GM18868 (cell line): ENCODE data around the gene MYO1G.
A peak's percentile ranks its signal among the peaks of the same experiment; 100 is the strongest.
"Not testable (repeated sequence)": the region's sequence is repeated elsewhere in the genome, so short reads cannot be mapped to it uniquely, and the experiment has no call there.

Experiments used
- ATAC-seq: cut with Tn5 transposase; IDR thresholded peaks from one replicate; pipeline ENCODE4 v1.9.1; 2021; ENCODE audit warnings: mild to moderate bottlenecking, moderate library complexity; ENCODE audit not compliant: unreplicated experiment

MYO1G gene

DNA sequence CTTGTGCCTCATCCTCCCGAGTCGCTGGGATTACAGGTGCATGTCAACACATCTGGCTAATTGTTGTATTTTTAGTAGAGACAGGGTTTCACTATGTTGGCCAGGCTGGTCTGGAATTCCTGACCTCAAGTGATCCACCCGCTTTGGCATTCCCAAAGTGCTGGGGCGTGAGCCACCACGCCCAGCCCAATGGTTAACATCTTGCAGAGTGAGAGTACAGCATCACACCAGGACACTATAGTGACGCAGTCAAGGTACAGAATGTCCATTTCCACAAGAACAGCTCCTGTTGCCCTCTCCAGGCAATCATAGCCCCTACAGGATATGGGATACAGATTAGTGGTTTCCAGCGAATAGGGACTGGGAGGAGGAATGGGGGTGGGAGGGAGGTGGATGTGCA is 34.0 kb downstream of the MYO1G start:
- ATAC-seq: no peak

DNA sequence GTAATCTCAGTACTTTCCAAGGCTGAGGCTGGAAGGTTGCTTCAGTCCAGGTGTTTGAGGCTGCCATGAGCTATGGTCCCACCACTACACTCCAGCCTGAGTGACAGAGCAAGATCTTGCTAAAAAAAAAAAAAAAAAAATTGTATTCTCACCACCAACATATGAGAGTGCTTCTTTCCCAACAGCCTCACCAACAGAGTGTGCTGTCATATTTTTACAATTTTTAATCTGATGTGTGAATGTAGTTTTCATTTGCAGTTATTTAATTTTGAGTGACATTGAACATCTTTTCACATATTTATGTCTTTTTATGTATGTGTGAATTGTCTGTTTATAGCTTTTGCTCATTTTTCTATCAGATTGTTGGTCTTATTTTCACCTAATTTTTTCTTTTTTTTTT is 35.2 kb downstream of the MYO1G start:
- no peak for ATAC-seq

DNA sequence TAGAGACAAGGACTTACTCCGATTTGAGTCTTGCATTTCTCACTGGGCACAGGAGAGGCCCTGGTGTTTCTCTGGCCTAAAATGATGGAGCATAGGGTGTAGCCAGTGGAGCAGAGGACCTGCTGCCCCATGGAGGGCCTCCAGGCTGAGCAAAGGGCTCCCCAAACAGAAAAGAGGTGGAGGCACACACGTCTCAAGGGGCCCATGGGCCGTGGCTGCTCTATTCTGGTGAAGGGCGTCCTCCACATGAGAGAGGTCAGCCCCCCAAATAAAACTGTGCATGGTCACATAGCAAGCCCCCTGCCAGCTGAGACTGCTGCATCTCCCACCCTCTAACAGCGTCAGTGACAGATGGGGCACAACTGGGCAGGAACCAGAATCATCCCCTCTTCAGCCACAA is 41.4 kb downstream of the MYO1G start:
- ATAC-seq: no peak

DNA sequence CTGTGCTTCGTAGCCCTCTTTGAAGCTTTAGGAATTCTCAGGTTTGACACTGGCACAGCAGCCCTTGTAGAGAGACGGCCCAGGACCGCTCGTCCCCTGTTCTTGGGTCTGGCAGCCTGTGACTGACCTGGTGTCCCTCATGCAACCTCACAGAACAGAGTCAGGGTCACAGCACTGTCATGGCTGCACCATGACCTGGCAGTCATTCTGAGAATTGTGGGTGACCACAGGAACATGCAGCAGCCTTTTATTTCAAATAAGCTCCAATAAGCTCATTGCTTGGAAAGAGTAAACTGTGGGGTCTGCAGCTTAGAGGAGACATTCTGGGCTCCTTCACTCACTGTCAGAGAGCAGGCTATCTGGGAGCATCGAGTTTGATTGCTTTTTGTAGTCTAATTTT is 42.5 kb downstream of the MYO1G start:
- ATAC-seq: no peak

DNA sequence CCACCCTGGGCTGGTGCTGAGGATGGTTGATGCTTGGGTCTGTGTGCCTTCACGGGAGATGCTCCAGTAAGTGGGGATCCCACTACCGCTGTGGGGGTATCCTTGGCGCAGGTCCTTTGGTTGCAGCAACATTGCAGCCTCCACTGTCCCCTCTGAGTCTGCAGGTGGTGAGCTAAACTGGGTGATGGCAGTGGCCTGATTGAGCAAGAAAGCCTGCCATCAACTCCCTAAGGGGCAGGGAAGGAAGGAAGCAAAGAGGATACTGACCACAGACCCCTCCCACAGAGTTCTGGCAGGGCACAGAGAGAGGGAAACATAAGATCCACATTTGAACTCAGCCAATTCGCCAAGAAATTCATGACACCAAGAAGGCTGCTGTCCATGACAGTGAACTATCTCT is 43.2 kb downstream of the MYO1G start:
- no peak for ATAC-seq

DNA sequence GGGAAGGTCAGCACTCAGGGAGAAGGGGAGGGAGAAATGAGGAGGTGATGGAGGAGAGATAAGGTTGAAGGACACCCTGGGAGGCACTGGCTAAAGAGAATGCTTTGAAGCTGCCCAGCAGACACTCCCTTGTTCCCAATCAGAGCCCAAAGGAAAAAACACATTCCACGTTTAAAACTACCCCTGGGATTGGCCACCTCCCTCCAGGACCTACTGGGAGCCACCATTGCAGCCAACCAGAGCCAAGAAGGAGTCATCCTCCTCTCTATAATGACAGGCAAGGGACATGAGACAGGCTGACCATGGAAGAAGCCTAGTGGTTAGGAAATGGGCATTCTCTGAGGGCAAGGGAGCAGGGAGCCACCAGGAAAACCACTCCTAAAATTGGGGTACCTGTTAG is 43.8 kb downstream of the MYO1G start:
- no peak for ATAC-seq

DNA sequence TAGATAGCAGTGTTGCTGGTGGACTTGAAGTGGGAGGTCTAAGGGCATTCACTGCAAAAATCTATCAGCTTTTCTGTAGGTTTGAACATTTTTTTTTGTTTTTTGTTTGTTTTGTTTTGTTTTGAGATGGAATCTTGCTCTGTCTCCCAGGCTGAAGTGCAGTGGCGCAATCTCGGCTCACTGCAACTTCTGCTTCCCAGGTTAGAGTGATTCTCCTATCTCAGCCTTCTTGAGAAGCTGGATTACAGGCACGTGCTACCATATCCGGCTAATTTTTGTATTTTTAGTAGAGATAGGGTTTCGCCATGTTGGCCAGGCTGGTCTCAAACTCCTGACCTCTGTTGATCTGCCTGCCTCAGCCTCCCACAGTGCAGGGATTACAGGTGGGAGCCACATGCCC is 44.3 kb downstream of the MYO1G start:
- ATAC-seq: not testable (repeated sequence)

DNA sequence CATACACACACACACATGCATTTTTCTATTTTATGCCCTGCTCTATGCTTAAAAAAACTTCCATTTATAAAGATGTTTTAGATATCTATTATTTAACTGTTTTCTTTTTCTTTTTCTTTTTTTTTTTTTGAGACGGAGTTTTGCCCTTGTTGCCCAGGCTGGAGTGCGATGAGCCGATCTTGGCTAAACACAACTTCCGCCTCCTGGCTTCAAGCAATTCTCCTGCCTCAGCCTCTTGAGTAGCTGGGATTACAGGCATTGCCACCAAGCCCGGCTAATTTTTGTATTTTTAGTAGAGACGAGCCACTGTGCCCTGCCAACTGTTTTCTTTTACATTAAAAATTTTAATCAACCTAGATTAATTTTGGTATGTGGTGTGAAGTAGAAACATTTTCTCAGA is 47.9 kb downstream of the MYO1G start:
- no peak for ATAC-seq

DNA sequence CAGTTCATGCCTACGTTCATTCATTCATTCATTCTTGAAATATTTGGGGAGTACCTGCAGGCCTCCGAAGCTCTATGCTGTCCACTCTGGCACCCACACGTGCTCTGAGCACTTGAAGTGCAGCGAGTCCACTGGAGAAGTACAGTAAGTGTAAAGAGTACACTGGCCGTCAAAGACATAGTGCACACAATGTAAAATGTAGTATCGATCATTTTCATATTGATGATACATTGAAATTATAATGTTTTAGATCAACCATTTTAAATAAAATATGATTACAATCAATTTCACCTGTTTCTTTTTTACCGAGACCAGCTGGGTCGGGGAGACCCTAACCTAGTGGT is 56.5 kb downstream of the MYO1G start:
- ATAC-seq: no peak

DNA sequence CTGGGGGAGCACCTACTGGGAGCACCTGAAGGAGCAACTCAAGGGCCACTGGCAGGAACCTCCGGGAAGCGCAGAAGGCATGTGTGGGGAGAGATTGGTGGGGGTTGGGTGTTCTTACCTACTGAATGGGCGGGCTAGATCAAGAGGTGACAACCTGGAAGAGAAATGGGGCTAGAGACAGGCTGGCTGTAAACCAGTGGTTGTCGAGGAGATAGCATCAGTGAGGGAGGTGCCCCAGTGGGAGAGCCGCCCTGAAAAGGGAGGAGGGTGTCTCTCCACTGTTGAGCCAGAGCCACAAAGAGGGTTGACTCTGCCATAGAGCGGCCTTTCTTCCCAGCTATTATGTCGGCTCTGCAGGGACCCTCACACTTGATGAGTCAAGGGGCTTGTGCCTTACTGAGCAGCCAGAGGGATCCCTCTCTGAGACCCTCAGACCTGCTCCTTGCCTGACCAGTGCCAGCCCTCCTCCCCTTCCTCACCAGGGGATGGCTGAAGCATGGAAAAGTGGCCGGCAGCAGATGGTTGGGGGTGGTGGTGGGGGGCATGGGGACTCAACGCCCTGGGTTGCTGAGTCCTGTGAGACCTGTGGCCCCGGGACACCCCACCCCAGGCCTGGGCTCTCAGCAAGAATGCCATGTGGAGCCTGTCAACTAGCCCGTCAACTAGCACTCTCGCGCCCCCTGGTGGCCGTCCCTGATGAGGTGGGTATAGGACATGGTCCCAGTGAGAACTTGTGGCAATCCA is 57.0 kb downstream of the MYO1G start:
- ATAC-seq: peak; percentile 69

DNA sequence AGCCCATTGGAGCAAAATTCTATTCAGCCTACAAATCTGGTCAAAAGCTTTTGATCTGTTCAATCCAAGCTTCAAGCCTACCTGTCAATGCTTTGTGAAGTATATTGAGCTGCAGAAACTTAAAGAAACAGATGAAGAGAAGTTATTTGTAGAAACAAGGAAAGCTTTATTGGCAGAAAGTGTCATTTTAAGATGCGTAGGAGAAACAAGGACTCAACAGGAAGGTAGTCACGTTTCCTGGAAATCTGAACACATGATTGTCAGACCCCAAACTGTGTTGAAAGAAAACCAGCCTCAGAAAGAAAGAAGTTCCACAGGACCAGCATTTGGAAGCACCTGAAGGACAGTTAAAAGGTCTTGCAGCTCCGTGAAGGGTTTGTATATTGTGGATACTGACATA is 58.7 kb downstream of the MYO1G start:
- ATAC-seq: no peak

DNA sequence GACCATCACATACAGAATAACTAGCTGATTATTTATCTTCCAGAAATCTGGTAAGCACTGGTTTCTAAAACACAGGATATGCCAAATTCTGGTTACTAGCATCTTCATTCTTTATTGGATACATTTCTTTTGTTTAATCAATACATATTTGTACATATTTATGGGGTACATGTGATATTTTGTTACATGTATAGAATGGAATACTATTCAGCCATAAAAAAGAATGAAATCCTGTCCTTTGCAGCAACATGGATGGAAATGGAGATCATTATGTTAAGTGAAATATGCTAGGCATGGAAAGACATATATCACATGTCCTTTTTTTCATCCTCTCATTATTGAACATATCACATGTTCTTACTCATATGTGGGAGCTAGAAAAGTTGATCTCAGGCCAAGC is 60.8 kb downstream of the MYO1G start:
- ATAC-seq: no peak

DNA sequence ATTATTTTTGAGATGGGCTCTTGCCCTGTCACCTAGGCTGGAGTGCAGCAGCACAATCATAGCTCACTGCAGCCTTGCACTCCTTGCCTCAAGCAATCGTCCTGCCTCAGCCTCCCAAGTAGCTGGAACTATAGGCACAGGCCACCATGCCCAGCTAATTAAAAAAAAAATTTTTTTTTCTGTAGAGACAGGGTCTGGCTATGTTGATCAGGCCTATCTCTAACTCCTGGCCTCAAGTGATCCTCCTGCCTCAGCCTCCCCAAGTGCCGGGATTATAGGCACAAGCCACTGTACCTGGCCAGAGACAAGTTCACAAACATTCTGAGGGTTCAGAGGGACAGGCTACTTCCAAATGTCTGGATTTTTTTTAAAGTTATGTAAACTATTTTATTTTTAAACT is 61.4 kb downstream of the MYO1G start:
- no peak for ATAC-seq

DNA sequence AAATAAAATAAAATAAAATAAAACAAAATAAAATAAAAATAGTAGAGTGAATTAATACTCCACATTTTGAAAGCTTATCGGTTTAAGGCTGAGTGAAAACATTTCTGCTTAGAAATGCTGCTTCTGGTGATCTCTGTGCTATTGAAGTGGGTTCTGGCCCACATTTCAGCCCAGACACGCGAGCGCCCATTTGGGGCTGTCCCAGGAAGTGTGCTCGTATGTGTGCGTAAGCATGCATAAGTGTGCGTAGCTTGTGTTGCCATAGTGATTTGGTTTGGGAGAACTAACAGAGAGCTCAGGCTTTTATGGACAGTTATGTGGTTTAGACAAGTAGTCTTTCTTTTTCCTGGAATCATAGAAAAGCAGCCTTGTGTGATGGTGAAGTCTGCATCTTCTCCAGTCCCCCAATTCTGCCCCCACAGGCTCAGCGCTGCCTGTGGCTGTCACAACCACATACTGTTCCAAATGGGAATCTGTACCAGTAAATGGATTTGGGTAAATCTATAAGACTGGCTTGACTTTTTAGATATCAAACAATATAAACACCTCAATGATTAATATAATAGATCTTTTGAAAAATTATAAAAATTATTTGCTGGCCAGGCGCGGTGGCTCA is 63.7 kb downstream of the MYO1G start:
- ATAC-seq: peak; percentile 86

DNA sequence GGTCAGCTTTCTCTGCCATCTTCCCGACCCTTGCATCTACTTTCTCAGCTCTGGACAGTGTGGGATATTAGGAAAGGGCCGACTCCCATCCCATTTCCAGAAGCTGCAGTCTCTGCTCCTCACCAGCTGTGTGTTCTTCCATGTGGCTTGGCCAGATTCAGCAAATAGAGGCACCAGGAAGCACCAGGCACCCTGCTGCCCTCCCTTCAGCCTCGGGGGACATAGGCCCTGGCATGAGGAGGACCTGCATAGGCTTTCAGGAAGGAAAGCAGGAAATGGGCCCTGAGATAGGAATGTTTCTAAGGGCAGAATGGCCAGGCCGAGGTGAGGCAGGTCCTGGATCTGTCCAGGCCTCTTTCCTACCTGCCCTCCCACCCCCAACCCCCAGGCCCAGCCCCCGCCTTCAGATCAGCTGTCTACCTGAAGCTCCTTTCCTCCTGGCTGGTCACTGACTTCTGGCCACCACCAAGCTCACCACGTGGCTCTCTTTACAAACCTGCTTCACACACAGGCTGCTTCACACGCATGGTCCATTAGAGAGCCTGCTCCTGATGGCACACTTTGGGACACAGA is 66.0 kb downstream of the MYO1G start:
- no peak for ATAC-seq
